OCI-LY3 (cell line): ENCODE measurements around the gene MRPL4.

Source experiments
- H2AFZ ChIP-seq: fragments of 200-600, 300-600 bp; shearing (Covaris generic); 2 replicates; pipeline ENCODE4 v1.6.0; 2014; ENCODE audit warnings: antibody characterized with exemption, low read depth, low read length
- H3K27ac ChIP-seq: fragments of 200-600, 300-600 bp; sonication (generic); 2 replicates; pipeline ENCODE4 v1.5.1; 2014; ENCODE audit warnings: mild to moderate bottlenecking, low read length, moderate library complexity, mixed read lengths
- H3K27me3 ChIP-seq: fragments of 200-600, 300-600 bp; sonication (generic); 2 replicates; pipeline ENCODE4 v1.6.1; 2014; ENCODE audit warnings: low read depth, low read length, mixed read lengths
- H3K36me3 ChIP-seq: fragments of 200-600, 300-600 bp; sonication (generic); replicated peaks from 2 replicates; pipeline ENCODE3; 2014; ENCODE audit warnings: low read depth, low read length, mixed read lengths
- H3K4me1 ChIP-seq: fragments of 300-600, 200-600 bp; sonication (generic); 2 replicates; pipeline ENCODE4 v1.6.1; 2014; ENCODE audit warnings: low read length, mixed read lengths
- H3K4me2 ChIP-seq: fragments of 200-600, 300-600 bp; sonication (generic); 2 replicates; pipeline ENCODE4 v1.6.1; 2014; ENCODE audit warnings: low read length, mixed read lengths
- H3K4me3 ChIP-seq: fragments of 300-600, 200-600 bp; sonication (generic); 2 replicates; pipeline ENCODE4 v1.5.1; 2014; ENCODE audit warnings: antibody characterized with exemption, mild to moderate bottlenecking, low read length, moderate library complexity
- H3K79me2 ChIP-seq: fragments of 300-600, 200-600 bp; shearing (Covaris generic); 2 replicates; pipeline ENCODE4 v1.6.1; 2014; ENCODE audit warnings: mild to moderate bottlenecking, low read length, mixed read lengths
- H3K9ac ChIP-seq: fragments of 300-600, 200-600 bp; shearing (Covaris generic); 2 replicates; pipeline ENCODE4 v1.6.0; 2014; ENCODE audit warnings: mild to moderate bottlenecking, low read length, moderate library complexity
- H3K9me3 ChIP-seq: fragments of 200-600, 300-600 bp; shearing (Covaris generic); 2 replicates; pipeline ENCODE4 v1.6.1; 2014; ENCODE audit warnings: low read length, mixed read lengths; ENCODE audit not compliant: insufficient read depth
- H4K20me1 ChIP-seq: fragments of 200-600, 300-600 bp; sonication (generic); 2 replicates; pipeline ENCODE4 v1.6.1; 2016; ENCODE audit warnings: low read length, mixed read lengths; ENCODE audit not compliant: insufficient read depth
- CTCF ChIP-seq: fragments of 200-600, 300-600 bp; sonication (generic); IDR thresholded peaks from 2 replicates; pipeline ENCODE4 v1.5.1; 2014; ENCODE audit warnings: antibody characterized with exemption, low read length, low read depth
- EZH2phosphoT487 ChIP-seq: fragments of 200-600 bp; shearing (Covaris generic); IDR thresholded peaks from 2 replicates; pipeline ENCODE4 v1.6.1; 2018; ENCODE audit warnings: antibody characterized with exemption, mixed run types, low read depth

Gene MRPL4

DNA sequence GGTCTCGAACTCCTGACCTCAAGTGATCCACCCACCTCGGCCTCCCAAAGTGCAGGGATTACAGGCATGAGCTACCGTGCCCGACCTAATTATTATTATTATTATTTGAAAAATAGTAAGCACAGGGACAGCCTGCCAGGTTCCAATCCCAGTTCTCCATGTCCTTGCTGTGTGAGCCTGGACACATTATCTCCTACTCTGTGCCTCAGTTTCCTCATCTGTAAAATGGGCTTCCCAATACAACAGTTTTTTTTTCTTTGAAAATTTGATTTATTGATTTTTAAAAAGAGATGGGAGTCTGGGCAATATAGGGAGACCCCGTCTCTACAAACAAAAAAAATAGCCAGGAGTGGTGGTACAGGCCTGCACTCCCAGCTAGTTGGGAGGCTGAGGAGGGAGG, 54.3 kb downstream of the MRPL4 start:
- Histone ChIP-seq H3K9ac (no peak overlapping the region), H2AFZ (no peak overlapping the region), H3K79me2 (no peaks in the 10 kb centered on the region), H3K4me2 (no peak overlapping the region), H3K27me3 (no peaks in the 10 kb centered on the region), H3K27ac (no peak overlapping the region), H3K36me3 (no peaks in the 10 kb centered on the region), H3K4me3 (no peak overlapping the region), H4K20me1 (no peaks in the 10 kb centered on the region), H3K9me3 (no peaks in the 10 kb centered on the region), H3K4me1 (no peaks in the 10 kb centered on the region)
- TF ChIP-seq CTCF (no peak), EZH2phosphoT487 (no peak)

DNA sequence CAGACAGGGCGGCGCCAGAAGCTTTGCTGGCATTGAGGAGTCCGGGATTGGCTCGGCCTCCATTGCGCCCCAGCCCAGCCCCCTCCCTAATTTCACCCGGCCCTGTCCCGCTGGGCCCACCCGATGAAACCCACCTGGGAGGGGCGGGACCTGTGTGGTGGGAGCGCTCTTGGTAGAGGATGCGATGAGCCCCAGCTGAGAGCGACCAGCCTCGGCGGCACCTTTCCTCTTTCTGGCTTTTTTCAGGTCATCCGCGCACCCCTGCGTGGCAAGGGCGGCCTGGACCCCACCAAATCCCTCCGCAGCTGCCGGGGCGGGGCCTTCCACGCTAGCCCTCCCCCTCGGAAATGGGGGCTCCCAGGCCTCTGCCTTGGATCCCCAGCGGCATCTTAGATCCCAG, 57.4 kb downstream of the MRPL4 start, which contains the start of gene ZGLP1:
ZGLP1 (minus strand) TSS at position 393 of the 400 bp plus-strand sequence.
- H3K9ac ChIP-seq: no peak within 1 kb of the TSS
- H4K20me1 ChIP-seq: no peaks in the 10 kb centered on the region
- no peak within 1 kb of the TSS for H3K27ac ChIP-seq
- H3K36me3 ChIP-seq: no peaks in the 10 kb centered on the region
- H3K27me3 ChIP-seq: no peaks in the 10 kb centered on the region
- no peak within 1 kb of the TSS for H3K4me2 ChIP-seq
- TF ChIP-seq CTCF (no peak), EZH2phosphoT487 (no peak)
- H3K4me1 ChIP-seq: no peaks in the 10 kb centered on the region
- no peak within 1 kb of the TSS for H3K4me3 ChIP-seq
- no peak within 1 kb of the TSS for H2AFZ ChIP-seq
- no peaks in the 10 kb centered on the region for H3K9me3 ChIP-seq
- no peaks in the 10 kb centered on the region for H3K79me2 ChIP-seq
